ENCODE data around the gene KIAA1549. TPM values are rescaled to one million over a fixed set of nuclear protein-coding genes. Genes with fewer than 3 reads are reported as not detected.

KIAA1549 gene
- total RNA-seq, 4 donors from 2014 or later: 0.27 to 2.8 (median 0.78) TPM

DNA sequence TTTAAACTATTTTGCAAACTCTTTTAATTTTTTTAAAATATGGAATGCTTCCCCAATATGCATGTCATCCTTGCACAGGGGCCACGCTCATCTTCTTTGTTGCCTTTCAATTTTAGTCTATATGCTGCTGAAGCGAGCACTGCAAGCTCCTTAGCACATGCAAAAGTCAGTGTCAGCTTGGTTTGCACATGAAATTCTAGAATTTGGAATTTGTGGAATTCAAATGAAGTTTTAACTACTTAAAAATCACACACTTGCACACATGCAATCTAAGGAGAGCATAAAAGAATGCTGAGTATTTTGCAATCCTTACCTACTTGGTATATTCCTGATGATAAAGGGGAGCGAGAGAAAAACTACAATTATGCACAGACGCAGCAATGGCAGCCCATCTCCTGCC is 104.9 kb downstream of the KIAA1549 start:
- no peak for DNase-seq (ENCODE audit: low spot score in 2 of 2)
- intact Hi-C loops (cut with DNase I; ENCODE audit: low total_unique reads): no loop called here
- no peak overlapping the region for H3K4me3 ChIP-seq (ENCODE audit: low read depth, poor library complexity, severe bottlenecking)
- WGBS, 2 donors: 71 to 95% methylated on average over 4 of the region's 4 CpGs
- TF ChIP-seq, protein P1, sequence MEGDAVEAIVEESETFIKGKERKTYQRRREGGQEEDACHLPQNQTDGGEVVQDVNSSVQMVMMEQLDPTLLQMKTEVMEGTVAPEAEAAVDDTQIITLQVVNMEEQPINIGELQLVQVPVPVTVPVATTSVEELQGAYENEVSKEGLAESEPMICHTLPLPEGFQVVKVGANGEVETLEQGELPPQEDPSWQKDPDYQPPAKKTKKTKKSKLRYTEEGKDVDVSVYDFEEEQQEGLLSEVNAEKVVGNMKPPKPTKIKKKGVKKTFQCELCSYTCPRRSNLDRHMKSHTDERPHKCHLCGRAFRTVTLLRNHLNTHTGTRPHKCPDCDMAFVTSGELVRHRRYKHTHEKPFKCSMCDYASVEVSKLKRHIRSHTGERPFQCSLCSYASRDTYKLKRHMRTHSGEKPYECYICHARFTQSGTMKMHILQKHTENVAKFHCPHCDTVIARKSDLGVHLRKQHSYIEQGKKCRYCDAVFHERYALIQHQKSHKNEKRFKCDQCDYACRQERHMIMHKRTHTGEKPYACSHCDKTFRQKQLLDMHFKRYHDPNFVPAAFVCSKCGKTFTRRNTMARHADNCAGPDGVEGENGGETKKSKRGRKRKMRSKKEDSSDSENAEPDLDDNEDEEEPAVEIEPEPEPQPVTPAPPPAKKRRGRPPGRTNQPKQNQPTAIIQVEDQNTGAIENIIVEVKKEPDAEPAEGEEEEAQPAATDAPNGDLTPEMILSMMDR (IDR thresholded peaks at IDR 0.05): no peak
- no peak for TF ChIP-seq POLR2A (IDR thresholded peaks at IDR 0.05)

DNA sequence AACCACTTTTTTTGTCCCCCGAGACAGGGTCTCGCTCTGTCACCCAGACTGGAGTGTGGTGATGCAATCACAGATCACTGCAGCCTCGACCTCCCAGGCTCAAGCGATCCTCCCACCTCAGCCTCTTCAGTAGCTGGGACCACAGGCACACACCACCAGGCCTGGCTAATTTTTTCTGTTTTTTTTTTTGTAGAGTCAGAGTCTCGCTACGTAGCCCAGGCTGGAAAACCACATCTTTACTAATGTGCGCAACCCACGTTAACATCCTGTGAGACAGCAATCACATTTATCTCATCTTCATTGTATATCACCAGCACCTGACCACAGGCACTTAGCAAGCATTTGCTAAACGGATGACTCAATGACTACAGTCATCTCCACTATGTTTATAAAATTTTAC is 105.4 kb downstream of the KIAA1549 start:
- WGBS, 2 donors: 79 to 87% methylated on average over 9 of the region's 9 CpGs
- H3K4me3 ChIP-seq (ENCODE audit: low read depth, poor library complexity, severe bottlenecking): no peak overlapping the region
- no peak for DNase-seq (ENCODE audit: low spot score in 2 of 2)
- no peak for TF ChIP-seq POLR2A (IDR thresholded peaks at IDR 0.05)
- TF ChIP-seq, protein P1 (IDR thresholded peaks at IDR 0.05): no peak
- intact Hi-C loops (cut with DNase I; ENCODE audit: low total_unique reads): no loop called here

DNA sequence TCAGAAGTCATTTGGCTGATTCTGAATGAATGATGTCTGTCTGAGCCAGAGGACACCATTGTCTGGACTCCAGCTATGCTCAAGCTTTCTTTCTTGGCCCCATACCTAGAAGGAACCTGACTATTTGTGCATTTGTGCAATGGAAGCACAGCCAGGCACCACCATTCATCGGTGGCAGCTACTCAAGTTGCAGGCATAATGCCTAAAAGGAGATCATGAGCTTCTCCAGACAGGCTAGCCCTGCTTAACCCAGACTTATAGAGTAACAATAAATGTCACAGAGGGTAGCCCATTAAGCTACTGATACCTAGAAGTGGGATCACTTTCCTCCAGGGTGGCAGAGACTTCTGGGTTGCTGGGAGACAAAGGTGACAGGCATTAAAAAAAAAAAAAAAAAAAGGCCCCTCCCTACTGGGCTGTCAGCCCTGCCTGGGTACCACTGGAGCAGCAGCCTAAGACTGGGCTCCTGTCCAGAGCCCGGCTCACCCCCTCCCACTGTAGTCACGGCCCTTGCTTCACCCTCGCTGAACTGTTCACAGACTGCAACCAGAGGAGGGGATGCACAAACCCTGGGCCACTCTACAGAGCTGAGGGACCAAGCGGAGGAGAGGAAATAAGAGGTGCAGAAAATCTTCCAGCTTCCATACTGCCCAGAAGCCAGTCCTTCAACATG is 107.8 kb downstream of the KIAA1549 start:
- DNase-seq (ENCODE audit: low spot score in 2 of 2): peak in 1 of 2 donors; percentile 25
- no peak for TF ChIP-seq POLR2A (IDR thresholded peaks at IDR 0.05)
- TF ChIP-seq, protein P1 (IDR thresholded peaks at IDR 0.05): no peak
- no peak overlapping the region for H3K4me3 ChIP-seq (ENCODE audit: low read depth, poor library complexity, severe bottlenecking)
- 63 to 65% methylated on average over 5 of the region's 5 CpGs for WGBS, 2 donors
- intact Hi-C loops (cut with DNase I; ENCODE audit: low total_unique reads): no loop called here

DNA sequence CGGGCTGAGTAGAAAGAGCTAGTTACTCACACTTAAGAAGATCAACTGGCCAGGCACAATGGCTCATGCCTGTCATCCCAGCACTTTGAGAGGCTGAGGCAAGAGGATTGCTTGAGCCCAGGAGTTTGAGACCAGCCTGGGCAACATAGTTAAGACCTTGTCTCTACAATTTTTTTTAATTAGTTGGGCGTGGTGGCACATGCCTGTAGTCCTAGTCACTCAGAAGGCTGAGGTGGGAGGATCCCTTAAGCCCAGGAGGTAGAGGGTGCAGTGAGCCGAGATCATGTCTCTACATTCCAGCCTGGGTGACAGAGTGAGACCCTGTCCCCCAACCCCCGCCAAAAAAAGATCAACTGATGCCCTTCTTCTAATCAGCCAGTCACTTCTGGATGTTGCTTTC is 108.6 kb downstream of the KIAA1549 start:
- WGBS, 2 donors: 61 to 71% methylated on average over 4 of the region's 4 CpGs
- intact Hi-C loops (cut with DNase I; ENCODE audit: low total_unique reads): no loop called here

DNA sequence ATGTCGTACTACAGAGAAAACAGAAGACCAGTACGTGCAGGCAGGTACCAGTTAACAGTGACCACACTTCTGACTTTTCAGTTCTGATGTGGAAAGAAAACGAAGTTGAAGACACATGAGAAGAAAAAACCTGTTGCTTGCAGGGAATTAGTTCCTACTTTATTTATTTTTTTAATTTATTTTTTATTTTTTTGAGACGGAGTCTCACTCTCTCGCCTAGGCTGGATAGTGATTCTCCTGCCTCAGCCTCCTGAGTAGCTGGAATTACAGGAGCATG is 109.4 kb downstream of the KIAA1549 start:
- DNase-seq (ENCODE audit: low spot score in 2 of 2): no peak
- 91 to 93% methylated on average over 5 of the region's 5 CpGs for WGBS, 2 donors
- no peak overlapping the region for H3K4me3 ChIP-seq (ENCODE audit: low read depth, poor library complexity, severe bottlenecking)
- intact Hi-C loops (cut with DNase I; ENCODE audit: low total_unique reads): no loop called here
- TF ChIP-seq POLR2A (IDR thresholded peaks at IDR 0.05): no peak
- TF ChIP-seq, protein P1 (IDR thresholded peaks at IDR 0.05): no peak

More for the DNA sequence above, 108.6 kb downstream of the KIAA1549 start:
- TF ChIP-seq POLR2A (IDR thresholded peaks at IDR 0.05): no peak
- TF ChIP-seq, protein P1 (IDR thresholded peaks at IDR 0.05): no peak
- no peak overlapping the region for H3K4me3 ChIP-seq (ENCODE audit: low read depth, poor library complexity, severe bottlenecking)
- peak in 1 of 2 donors; percentile 43 for DNase-seq (ENCODE audit: low spot score in 2 of 2)

Data from lower leg skin (tissue), 4 donors.